ENCODE data around the gene LRRC36.

GRCh38 chr16:67389911-67390815 is 63.5 kb downstream of the LRRC36 start:
- TF ChIP-seq TCF7L2 (IDR thresholded peaks at IDR 0.05; ENCODE audit: low read depth, low read length) (no peak), PBX2 (CRISPR knock-in tag; IDR thresholded peaks at IDR 0.05; ENCODE audit: low read depth) (no peak), PBX2 (tag; conservative IDR thresholded peaks at IDR 0.05; ENCODE audit: low read depth) (no peak), ZSCAN29 (IDR thresholded peaks at IDR 0.05) (no peak), RAD21 (CRISPR knock-in tag; conservative IDR thresholded peaks at IDR 0.05 in 1 of 2, IDR thresholded peaks at IDR 0.05 in 1 of 2) (no peak), ZNF197 (CRISPR knock-in tag; IDR thresholded peaks at IDR 0.05; ENCODE audit: low read depth) (no peak), ZNF282 (CRISPR knock-in tag; IDR thresholded peaks at IDR 0.05) (no peak), SNRNP70 (optimal IDR thresholded peaks at IDR 0.05; ENCODE audit: low read depth, low read length) (no peak), HOXB6 (CRISPR knock-in tag; IDR thresholded peaks at IDR 0.05; ENCODE audit: borderline replicate concordance) (no peak)

All from K562 (cell line).